Endothelial cell of umbilical vein (primary cell): ENCODE data around the gene GPR26.

Source experiments
- EZH2 ChIP-seq: IDR thresholded peaks from 2 replicates; pipeline ENCODE4 v1.6.1; 2012; ENCODE audit warnings: borderline replicate concordance, low read depth, mild to moderate bottlenecking, moderate library complexity, low read length, inconsistent platforms; ENCODE audit not compliant: severe bottlenecking
- GATA2 ChIP-seq: IDR thresholded peaks from 2 replicates; pipeline ENCODE4 v1.7.0; 2011; ENCODE audit warnings: low read depth, mild to moderate bottlenecking, moderate library complexity, mixed read lengths, low read length; ENCODE audit not compliant: insufficient read length, insufficient read depth
- MAX ChIP-seq: IDR thresholded peaks from 2 replicates; pipeline ENCODE4 v1.6.1; 2011; ENCODE audit not compliant: insufficient read depth, insufficient read length
- MYC ChIP-seq: IDR thresholded peaks from one replicate; pipeline ENCODE4 v1.6.1; 2011; ENCODE audit warnings: mild to moderate bottlenecking, low read depth, low read length
- POLR2A ChIP-seq: IDR thresholded peaks from 2 replicates; pipeline ENCODE4 v1.6.1; 2012; ENCODE audit warnings: low read depth, mild to moderate bottlenecking, control low read depth, low read length
- POLR2AphosphoS5 ChIP-seq: IDR thresholded peaks from 2 replicates; pipeline ENCODE4 v1.6.1; 2012; ENCODE audit warnings: low read depth, mild to moderate bottlenecking, control low read depth, low read length, moderate library complexity; ENCODE audit not compliant: insufficient read depth
- TF ChIP-seq, protein P1 (sequence below), 2 donors: IDR thresholded peaks; 1 replicate in 1 of 2; 2 replicates in 1 of 2; pipeline ENCODE4 v1.5.1; 2011; ENCODE audit warnings: low read length in 2 of 2, mild to moderate bottlenecking in 2 of 2, moderate library complexity in 2 of 2, control low read depth in 1 of 2, inconsistent platforms in 1 of 2, low read depth in 1 of 2; ENCODE audit not compliant: insufficient read depth in 1 of 2; ENCODE audit errors: extremely low read depth in 1 of 2

- TF ChIP-seq POLR2A (no peak), MAX (no peak), EZH2 (no peak), POLR2AphosphoS5 (no peak), GATA2 (no peak), MYC (no peak)
- TF ChIP-seq, protein P1, sequence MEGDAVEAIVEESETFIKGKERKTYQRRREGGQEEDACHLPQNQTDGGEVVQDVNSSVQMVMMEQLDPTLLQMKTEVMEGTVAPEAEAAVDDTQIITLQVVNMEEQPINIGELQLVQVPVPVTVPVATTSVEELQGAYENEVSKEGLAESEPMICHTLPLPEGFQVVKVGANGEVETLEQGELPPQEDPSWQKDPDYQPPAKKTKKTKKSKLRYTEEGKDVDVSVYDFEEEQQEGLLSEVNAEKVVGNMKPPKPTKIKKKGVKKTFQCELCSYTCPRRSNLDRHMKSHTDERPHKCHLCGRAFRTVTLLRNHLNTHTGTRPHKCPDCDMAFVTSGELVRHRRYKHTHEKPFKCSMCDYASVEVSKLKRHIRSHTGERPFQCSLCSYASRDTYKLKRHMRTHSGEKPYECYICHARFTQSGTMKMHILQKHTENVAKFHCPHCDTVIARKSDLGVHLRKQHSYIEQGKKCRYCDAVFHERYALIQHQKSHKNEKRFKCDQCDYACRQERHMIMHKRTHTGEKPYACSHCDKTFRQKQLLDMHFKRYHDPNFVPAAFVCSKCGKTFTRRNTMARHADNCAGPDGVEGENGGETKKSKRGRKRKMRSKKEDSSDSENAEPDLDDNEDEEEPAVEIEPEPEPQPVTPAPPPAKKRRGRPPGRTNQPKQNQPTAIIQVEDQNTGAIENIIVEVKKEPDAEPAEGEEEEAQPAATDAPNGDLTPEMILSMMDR (IDR thresholded peaks at IDR 0.05; ENCODE audit: extremely low read depth in 1 of 2, insufficient read depth in 1 of 2, low read depth in 1 of 2, low read length in 2 of 2), result no peak
Measured at GRCh38 chr10:123729523-123729922, 63.4 kb downstream of the GPR26 start.
